Measurements from ENCODE around the gene ZSCAN5C.
"Not testable (repeated sequence)": the region's sequence is repeated elsewhere in the genome, so short reads cannot be mapped to it uniquely, and the experiment has no call there.

The ZSCAN5C gene

DNA sequence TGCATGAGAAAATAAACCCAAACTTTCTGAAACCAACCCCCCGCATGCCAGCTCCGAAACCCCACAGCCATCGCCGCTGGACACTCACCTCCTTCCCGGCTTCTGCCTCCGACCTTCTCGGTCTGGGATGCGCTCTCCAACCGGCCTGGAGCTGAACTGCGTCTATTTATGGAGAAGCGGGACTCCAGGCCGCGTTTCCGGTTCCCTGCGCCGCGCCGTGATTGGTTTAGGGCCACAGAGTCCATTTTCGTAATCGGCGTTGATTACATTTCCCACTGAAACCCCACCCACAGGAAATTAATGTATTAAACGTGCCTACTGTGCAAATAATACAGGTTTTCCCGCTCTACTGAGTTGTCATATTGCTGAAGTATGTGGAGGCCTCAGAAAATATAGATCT, 4.4 kb upstream of the ZSCAN5C start, which contains the start of gene ZSCAN5B:
TSS of gene ZSCAN5B (minus strand) at position 138 of the 400 bp plus-strand sequence. CDS start 4,731 bp downstream, outside the sequence.
- not testable (repeated sequence) for H3K27me3 ChIP-seq (ENCODE audit: control insufficient read depth, insufficient read depth, low read length); H3K36me3 ChIP-seq (ENCODE audit: control insufficient read depth, low read depth, low read length); H3K27ac ChIP-seq (ENCODE audit: low read length); H3K9ac ChIP-seq (ENCODE audit: low read length); H3K9me3 ChIP-seq (ENCODE audit: control insufficient read depth, low read depth, low read length); H3K4me3 ChIP-seq (ENCODE audit: low read length); H3K4me1 ChIP-seq (ENCODE audit: control insufficient read depth, low read depth, low read length)

DNA sequence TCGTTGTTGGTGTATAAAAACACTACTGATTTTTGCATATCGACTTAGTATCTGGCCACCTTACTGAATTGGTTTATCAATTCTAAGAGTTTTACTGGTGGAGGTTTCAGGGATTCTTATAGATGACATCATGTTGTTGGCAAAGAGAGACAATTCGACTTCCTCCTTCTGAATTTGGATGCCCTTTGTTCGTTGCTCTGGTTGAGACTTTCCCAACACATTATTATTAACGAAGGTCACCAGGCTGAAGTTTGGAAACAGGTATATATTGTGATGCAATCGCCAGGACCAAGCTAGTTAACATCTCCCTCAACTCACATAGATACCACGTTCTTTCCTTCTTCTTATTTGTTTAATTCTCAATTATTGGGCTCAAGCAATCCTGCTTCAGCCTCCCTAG, 2.4 kb upstream of the ZSCAN5C start:
- no peaks in the 10 kb centered on the region for H3K9me3 ChIP-seq (ENCODE audit: control insufficient read depth, low read depth, low read length)
- no peak overlapping the region for H3K9ac ChIP-seq (ENCODE audit: low read length)
- H3K36me3 ChIP-seq (ENCODE audit: control insufficient read depth, low read depth, low read length) = no peaks in the 10 kb centered on the region
- H3K27ac ChIP-seq (ENCODE audit: low read length) = no peak overlapping the region
- no peaks in the 10 kb centered on the region for H3K4me1 ChIP-seq (ENCODE audit: control insufficient read depth, low read depth, low read length)
- H3K4me3 ChIP-seq (ENCODE audit: low read length) = no peak overlapping the region
- no peaks in the 10 kb centered on the region for H3K27me3 ChIP-seq (ENCODE audit: control insufficient read depth, insufficient read depth, low read length)

DNA sequence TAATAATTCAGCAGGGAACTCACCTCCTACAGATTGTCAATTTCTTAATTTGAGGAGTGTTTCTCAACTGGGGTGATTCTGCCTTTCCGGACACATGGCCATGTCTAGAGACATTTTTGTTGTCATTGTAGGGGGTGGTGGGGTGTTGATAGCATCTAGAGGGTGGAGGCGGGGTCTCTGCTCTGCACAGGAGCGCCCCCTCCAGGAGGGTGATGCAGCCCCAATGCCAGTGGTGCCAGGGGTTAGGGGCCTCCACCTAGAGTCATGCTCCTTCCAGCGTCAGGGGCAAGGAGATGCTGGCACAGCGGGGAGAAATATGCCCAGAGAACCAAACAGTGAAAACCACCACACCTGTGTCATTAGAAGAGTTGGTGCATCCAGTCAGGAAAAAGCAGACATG, 5.5 kb downstream of the ZSCAN5C start:
- H3K9ac ChIP-seq (ENCODE audit: low read length); H3K9me3 ChIP-seq (ENCODE audit: control insufficient read depth, low read depth, low read length); H3K4me3 ChIP-seq (ENCODE audit: low read length); H3K4me1 ChIP-seq (ENCODE audit: control insufficient read depth, low read depth, low read length); H3K36me3 ChIP-seq (ENCODE audit: control insufficient read depth, low read depth, low read length); H3K27me3 ChIP-seq (ENCODE audit: control insufficient read depth, insufficient read depth, low read length); H3K27ac ChIP-seq (ENCODE audit: low read length): not testable (repeated sequence)

DNA sequence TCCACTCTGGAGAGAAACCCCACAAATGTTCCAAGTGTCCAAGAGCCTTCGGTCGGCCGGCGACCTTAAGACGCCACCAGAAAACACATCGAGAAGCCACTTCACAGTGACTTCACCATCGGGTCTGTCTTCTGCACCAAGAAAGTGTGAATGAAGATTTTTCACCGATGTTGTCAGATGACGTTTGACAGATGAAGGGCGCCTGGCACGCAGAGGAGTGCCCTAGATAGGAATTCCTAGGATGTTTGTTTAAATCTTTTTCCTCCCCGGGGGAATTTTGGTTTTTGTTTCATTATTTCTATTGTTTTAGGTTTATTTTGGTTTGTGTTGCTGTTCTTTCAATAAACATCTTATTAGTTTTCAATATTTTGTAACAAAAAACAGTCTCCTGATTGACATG, 7.0 kb downstream of the ZSCAN5C start:
- H3K36me3 ChIP-seq (ENCODE audit: control insufficient read depth, low read depth, low read length) = no peaks in the 10 kb centered on the region
- H3K4me1 ChIP-seq (ENCODE audit: control insufficient read depth, low read depth, low read length) = no peaks in the 10 kb centered on the region
- H3K4me3 ChIP-seq (ENCODE audit: low read length) = no peak overlapping the region
- no peak overlapping the region for H3K27ac ChIP-seq (ENCODE audit: low read length)
- H3K9ac ChIP-seq (ENCODE audit: low read length) = no peak overlapping the region
- no peaks in the 10 kb centered on the region for H3K9me3 ChIP-seq (ENCODE audit: control insufficient read depth, low read depth, low read length)
- H3K27me3 ChIP-seq (ENCODE audit: control insufficient read depth, insufficient read depth, low read length) = no peaks in the 10 kb centered on the region

GRCh38 chr19:56210036-56210435, 8.0 kb downstream of the ZSCAN5C start:
- H3K9ac ChIP-seq (ENCODE audit: low read length); H3K27me3 ChIP-seq (ENCODE audit: control insufficient read depth, insufficient read depth, low read length); H3K4me1 ChIP-seq (ENCODE audit: control insufficient read depth, low read depth, low read length); H3K9me3 ChIP-seq (ENCODE audit: control insufficient read depth, low read depth, low read length); H3K36me3 ChIP-seq (ENCODE audit: control insufficient read depth, low read depth, low read length); H3K27ac ChIP-seq (ENCODE audit: low read length); H3K4me3 ChIP-seq (ENCODE audit: low read length): not testable (repeated sequence)

GRCh38 chr19:56211718-56212117, 9.6 kb downstream of the ZSCAN5C start:
- H3K4me3 ChIP-seq (ENCODE audit: low read length) = no peak overlapping the region
- no peaks in the 10 kb centered on the region for H3K27me3 ChIP-seq (ENCODE audit: control insufficient read depth, insufficient read depth, low read length)
- H3K9ac ChIP-seq (ENCODE audit: low read length) = no peak overlapping the region
- H3K36me3 ChIP-seq (ENCODE audit: control insufficient read depth, low read depth, low read length) = no peaks in the 10 kb centered on the region
- no peak overlapping the region for H3K27ac ChIP-seq (ENCODE audit: low read length)
- H3K9me3 ChIP-seq (ENCODE audit: control insufficient read depth, low read depth, low read length) = no peaks in the 10 kb centered on the region
- no peaks in the 10 kb centered on the region for H3K4me1 ChIP-seq (ENCODE audit: control insufficient read depth, low read depth, low read length)

DNA sequence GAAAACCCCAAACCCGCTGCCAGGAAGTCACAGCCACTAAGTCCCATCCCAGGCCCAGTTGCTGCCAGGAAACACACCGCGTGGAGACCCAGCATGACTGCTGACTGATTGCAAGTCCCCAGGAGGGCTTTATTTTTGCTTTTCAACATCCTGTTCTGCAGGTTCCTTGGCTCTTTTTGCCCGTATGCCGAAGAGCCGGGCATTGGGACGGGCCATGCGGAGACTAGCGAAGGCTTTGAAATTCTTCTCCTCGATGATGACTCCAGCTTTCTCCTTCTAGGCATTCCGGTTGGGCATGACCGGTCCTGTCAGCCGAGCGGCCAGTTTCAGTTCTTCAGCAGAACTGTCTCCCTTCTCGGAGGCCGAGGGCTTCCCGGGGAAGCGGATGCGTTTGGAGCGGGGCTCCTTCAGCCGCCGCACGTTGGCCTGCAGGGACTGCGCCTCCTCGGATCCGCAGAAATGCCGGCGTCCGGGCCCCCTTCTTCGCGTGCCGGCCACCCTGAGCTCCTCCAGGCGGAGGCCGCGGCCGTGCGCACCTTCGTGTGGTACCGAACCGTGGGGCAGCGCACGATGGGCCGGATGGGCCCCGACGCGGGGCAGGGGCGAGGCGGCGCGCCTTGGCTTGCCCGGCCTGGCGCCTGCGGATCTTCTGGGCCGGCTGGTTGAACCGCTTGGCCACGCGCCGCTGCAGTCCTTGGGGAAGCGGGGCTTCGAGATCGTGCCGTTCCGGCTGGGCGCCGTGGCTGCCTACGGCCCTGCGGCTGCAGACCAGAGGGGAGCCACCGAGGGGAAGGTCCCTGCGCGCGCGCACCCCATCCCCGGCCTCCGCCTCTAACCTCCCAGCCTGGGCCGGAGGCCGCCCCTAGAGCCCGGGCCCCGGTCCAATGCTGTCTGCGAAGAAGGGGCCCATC, 15.2 kb downstream of the ZSCAN5C start:
- H3K4me3 ChIP-seq (ENCODE audit: low read length) = no peak overlapping the region

DNA sequence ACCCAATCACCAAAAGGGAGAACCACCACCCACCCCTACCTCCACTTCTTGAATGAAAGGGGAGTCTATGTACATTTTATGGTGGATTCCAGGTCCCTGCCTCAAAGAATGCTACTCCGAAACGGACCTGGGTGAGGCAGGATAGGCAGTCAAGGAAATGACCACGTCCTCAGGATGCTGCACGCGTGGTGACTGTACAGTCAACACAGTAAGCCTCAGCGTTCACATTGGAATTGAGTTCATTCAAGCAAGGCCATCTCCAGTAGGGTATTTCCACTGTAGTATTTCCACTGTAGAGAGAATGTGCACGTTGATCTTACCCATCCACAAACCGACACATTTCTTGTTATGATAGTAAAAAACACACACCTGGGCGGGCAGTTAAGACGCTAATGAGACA, 16.9 kb downstream of the ZSCAN5C start:
- no peak overlapping the region for H3K27ac ChIP-seq (ENCODE audit: low read length)
- H3K9me3 ChIP-seq (ENCODE audit: control insufficient read depth, low read depth, low read length) = no peaks in the 10 kb centered on the region
- H3K9ac ChIP-seq (ENCODE audit: low read length) = no peak overlapping the region
- H3K4me3 ChIP-seq (ENCODE audit: low read length) = no peak overlapping the region
- H3K4me1 ChIP-seq (ENCODE audit: control insufficient read depth, low read depth, low read length) = no peaks in the 10 kb centered on the region
- no peaks in the 10 kb centered on the region for H3K36me3 ChIP-seq (ENCODE audit: control insufficient read depth, low read depth, low read length)
- H3K27me3 ChIP-seq (ENCODE audit: control insufficient read depth, insufficient read depth, low read length) = no peaks in the 10 kb centered on the region

More for the DNA sequence above, 15.2 kb downstream of the ZSCAN5C start:
- Histone ChIP-seq H3K9me3 (ENCODE audit: control insufficient read depth, low read depth, low read length) (no peaks in the 10 kb centered on the region), H3K4me1 (ENCODE audit: control insufficient read depth, low read depth, low read length) (no peaks in the 10 kb centered on the region), H3K27me3 (ENCODE audit: control insufficient read depth, insufficient read depth, low read length) (no peaks in the 10 kb centered on the region), H3K27ac (ENCODE audit: low read length) (no peak overlapping the region), H3K9ac (ENCODE audit: low read length) (no peak overlapping the region), H3K36me3 (ENCODE audit: control insufficient read depth, low read depth, low read length) (no peaks in the 10 kb centered on the region)

- H3K4me3 ChIP-seq (ENCODE audit: low read length); H3K27me3 ChIP-seq (ENCODE audit: control insufficient read depth, insufficient read depth, low read length); H3K4me1 ChIP-seq (ENCODE audit: control insufficient read depth, low read depth, low read length); H3K27ac ChIP-seq (ENCODE audit: low read length); H3K36me3 ChIP-seq (ENCODE audit: control insufficient read depth, low read depth, low read length); H3K9me3 ChIP-seq (ENCODE audit: control insufficient read depth, low read depth, low read length); H3K9ac ChIP-seq (ENCODE audit: low read length): not testable (repeated sequence)
These were observed 19.4 kb downstream of the ZSCAN5C start for GRCh38 chr19:56221442-56221841.

- no peaks in the 10 kb centered on the region for H3K36me3 ChIP-seq (ENCODE audit: control insufficient read depth, low read depth, low read length)
- no peaks in the 10 kb centered on the region for H3K4me1 ChIP-seq (ENCODE audit: control insufficient read depth, low read depth, low read length)
- H3K9ac ChIP-seq (ENCODE audit: low read length) = no peak overlapping the region
- H3K4me3 ChIP-seq (ENCODE audit: low read length) = no peak overlapping the region
- no peaks in the 10 kb centered on the region for H3K9me3 ChIP-seq (ENCODE audit: control insufficient read depth, low read depth, low read length)
- H3K27me3 ChIP-seq (ENCODE audit: control insufficient read depth, insufficient read depth, low read length) = no peaks in the 10 kb centered on the region
- no peak overlapping the region for H3K27ac ChIP-seq (ENCODE audit: low read length)
These were observed 19.8 kb downstream of the ZSCAN5C start for GRCh38 chr19:56221851-56222250.

DNA sequence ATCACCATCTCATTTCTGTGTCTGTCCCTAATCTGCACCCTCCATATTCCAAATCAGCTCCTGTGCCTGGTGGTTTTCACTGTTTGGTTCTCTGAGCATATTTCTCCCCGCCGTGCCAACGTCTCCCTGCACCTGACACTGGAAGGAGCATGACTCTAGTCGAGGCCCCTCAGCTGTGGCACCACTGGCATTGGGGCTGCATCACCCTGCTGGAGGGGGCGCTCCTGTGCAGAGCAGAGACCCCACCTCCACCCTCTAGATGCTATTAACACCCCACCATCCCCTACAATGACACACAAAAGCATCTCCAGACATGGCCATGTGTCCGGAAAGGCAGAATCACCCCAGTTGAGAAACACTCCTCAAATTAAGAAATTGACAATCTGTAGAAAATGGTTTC, 20.8 kb downstream of the ZSCAN5C start:
- no peak overlapping the region for H3K4me3 ChIP-seq (ENCODE audit: low read length)
- H3K9me3 ChIP-seq (ENCODE audit: control insufficient read depth, low read depth, low read length) = no peaks in the 10 kb centered on the region
- H3K27ac ChIP-seq (ENCODE audit: low read length) = no peak overlapping the region
- H3K27me3 ChIP-seq (ENCODE audit: control insufficient read depth, insufficient read depth, low read length) = no peaks in the 10 kb centered on the region
- no peaks in the 10 kb centered on the region for H3K4me1 ChIP-seq (ENCODE audit: control insufficient read depth, low read depth, low read length)
- H3K36me3 ChIP-seq (ENCODE audit: control insufficient read depth, low read depth, low read length) = no peaks in the 10 kb centered on the region
- H3K9ac ChIP-seq (ENCODE audit: low read length) = no peak overlapping the region

DNA sequence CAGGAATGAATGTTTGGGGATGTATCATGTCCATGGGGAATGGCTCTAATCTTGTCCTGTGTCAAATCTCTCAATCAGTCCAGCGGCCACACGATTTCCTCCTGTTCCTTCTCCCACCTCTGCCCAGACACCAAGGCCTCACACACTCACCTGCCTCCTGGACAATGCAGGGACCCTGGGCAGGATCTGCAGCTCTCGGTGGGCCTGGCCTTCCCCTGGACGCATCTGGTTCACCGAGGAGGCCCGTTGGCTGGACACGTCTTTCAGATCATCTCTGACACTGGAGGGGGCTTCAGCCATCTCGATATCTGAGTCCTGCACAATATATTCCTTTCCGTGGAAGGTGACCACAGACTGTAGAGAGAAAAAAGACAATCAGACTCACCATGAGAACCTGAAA, 21.4 kb downstream of the ZSCAN5C start:
- H3K4me1 ChIP-seq (ENCODE audit: control insufficient read depth, low read depth, low read length) = no peaks in the 10 kb centered on the region
- H3K27me3 ChIP-seq (ENCODE audit: control insufficient read depth, insufficient read depth, low read length) = no peaks in the 10 kb centered on the region
- H3K9ac ChIP-seq (ENCODE audit: low read length) = no peak overlapping the region
- no peaks in the 10 kb centered on the region for H3K36me3 ChIP-seq (ENCODE audit: control insufficient read depth, low read depth, low read length)
- H3K27ac ChIP-seq (ENCODE audit: low read length) = no peak overlapping the region
- H3K9me3 ChIP-seq (ENCODE audit: control insufficient read depth, low read depth, low read length) = no peaks in the 10 kb centered on the region
- no peak overlapping the region for H3K4me3 ChIP-seq (ENCODE audit: low read length)

Measured in iPS-18a (cell line).